Fibroblast of pulmonary artery (primary cell): ENCODE data around the gene CFAP20.
A peak's percentile ranks its signal among the peaks of the same experiment; 100 is the strongest.

Experiments used
- DNase-seq: peaks from one replicate; pipeline ENCODE4 v3.0.0-alpha.2; 2010; ENCODE audit warnings: low read depth
- H3K4me3 ChIP-seq: replicated peaks from 2 replicates; pipeline ENCODE4 v1.5.1; 2011; ENCODE audit warnings: low read depth, mild to moderate bottlenecking, control low read depth, low read length, moderate library complexity
- TF ChIP-seq, protein P1 (sequence below): IDR thresholded peaks from 2 replicates; pipeline ENCODE4 v1.5.1; 2011; ENCODE audit warnings: mild to moderate bottlenecking, control low read depth, low read length, inconsistent platforms; ENCODE audit errors: missing control alignments

The CFAP20 gene

DNA sequence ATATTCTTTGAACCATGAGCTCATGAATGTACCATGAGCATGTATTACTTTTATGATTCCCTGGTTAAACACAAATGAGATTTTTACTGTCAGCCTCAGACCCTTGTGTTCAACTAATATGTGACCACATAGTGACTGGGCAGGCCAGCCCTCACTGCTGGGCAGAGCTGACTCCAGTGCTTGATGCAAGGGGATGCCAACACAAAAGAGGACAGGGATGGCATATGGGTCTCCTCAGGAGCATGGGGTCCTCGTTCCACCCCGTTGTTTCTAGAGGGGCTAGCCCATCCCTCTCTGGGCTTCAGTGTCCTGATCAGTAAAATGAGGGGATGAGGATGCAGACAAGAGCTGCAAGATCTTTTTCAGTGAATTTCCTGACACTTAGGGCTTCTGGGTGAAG, 19.3 kb downstream of the CFAP20 start:
- no peak overlapping the region for H3K4me3 ChIP-seq
- TF ChIP-seq, protein P1, sequence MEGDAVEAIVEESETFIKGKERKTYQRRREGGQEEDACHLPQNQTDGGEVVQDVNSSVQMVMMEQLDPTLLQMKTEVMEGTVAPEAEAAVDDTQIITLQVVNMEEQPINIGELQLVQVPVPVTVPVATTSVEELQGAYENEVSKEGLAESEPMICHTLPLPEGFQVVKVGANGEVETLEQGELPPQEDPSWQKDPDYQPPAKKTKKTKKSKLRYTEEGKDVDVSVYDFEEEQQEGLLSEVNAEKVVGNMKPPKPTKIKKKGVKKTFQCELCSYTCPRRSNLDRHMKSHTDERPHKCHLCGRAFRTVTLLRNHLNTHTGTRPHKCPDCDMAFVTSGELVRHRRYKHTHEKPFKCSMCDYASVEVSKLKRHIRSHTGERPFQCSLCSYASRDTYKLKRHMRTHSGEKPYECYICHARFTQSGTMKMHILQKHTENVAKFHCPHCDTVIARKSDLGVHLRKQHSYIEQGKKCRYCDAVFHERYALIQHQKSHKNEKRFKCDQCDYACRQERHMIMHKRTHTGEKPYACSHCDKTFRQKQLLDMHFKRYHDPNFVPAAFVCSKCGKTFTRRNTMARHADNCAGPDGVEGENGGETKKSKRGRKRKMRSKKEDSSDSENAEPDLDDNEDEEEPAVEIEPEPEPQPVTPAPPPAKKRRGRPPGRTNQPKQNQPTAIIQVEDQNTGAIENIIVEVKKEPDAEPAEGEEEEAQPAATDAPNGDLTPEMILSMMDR, result no peak
- DNase-seq, result no peak

- TF ChIP-seq, protein P1, result no peak
- no peak overlapping the region for H3K4me3 ChIP-seq
- DNase-seq, result no peak
Measured at GRCh38 chr16:58109330-58109729, 19.9 kb downstream of the CFAP20 start.

DNA sequence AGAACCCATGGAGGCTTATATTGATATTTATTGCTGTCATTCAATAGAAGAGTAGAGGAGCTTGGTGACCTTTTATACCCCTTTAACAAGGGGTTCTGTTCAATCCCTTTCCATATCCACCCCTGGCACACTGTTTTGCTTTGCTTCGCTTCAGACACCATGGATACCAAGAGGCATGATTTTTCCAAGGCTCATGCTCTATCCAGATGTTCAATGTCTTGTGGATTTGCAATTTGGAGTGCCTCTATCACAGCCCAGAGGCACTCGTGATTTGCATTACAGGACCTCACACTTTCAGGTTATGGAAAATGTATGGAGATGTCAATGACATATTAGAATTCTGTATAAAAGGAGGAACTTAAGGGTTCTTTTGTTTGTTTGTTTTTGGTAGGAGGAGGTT, 21.5 kb downstream of the CFAP20 start:
- no peak overlapping the region for H3K4me3 ChIP-seq
- TF ChIP-seq, protein P1, result no peak
- DNase-seq, result no peak

- no peak overlapping the region for H3K4me3 ChIP-seq
- TF ChIP-seq, protein P1, result peak; percentile 14
- DNase-seq, result no peak
Measured at GRCh38 chr16:58107228-58107627, 22.0 kb downstream of the CFAP20 start.

DNA sequence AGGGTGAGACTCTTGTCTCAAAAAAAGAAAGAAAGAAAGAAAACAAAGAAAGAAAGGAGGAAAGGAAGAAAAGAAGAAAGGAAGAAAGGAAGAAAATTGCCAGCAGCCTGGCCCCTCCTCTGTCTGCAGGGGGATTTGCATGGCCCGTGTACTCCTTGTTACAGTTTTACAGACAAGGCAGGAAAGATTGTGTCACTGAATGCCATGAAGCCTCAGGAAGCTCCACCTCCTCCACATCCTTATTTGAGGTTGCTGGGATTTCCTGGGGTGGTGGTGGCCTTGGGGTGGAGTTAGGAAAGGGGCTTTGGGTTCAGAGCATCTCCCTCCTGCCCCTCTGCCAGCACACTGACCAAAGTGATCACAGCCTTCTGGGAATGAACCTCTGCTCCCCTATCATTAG, 23.6 kb downstream of the CFAP20 start:
- no peak overlapping the region for H3K4me3 ChIP-seq
- no peak for DNase-seq
- TF ChIP-seq, protein P1, result no peak

GRCh38 chr16:58102665-58103392, 26.4 kb downstream of the CFAP20 start:
- TF ChIP-seq, protein P1, result no peak
- no peak overlapping the region for H3K4me3 ChIP-seq
- DNase-seq, result no peak

DNA sequence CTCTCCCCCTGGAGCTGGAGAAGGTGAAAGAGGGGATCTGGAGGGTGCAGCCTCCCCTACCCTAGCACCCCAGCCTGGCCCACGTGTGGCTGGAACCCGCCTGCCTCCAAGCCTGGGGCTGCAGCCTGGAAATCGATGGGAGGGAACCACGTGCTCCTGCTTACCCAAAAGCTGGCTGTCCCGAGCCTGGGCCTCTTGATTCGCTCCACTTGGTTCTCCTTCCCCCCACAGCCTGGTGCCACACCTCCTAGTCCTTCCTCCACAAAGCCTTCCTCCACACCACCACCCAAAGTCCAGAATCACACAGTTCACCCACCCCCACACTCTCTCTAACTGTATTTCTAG, 29.3 kb downstream of the CFAP20 start:
- TF ChIP-seq, protein P1, result no peak
- no peak for DNase-seq
- H3K4me3 ChIP-seq, result no peak overlapping the region
